HG02763 (cell line): ENCODE data around the gene VPS33B.

Source experiments
- ATAC-seq: cut with Tn5 transposase; IDR thresholded peaks from one replicate; pipeline ENCODE4 v1.9.1; 2021; ENCODE audit warnings: mild to moderate bottlenecking, moderate library complexity; ENCODE audit not compliant: unreplicated experiment

Gene VPS33B

DNA sequence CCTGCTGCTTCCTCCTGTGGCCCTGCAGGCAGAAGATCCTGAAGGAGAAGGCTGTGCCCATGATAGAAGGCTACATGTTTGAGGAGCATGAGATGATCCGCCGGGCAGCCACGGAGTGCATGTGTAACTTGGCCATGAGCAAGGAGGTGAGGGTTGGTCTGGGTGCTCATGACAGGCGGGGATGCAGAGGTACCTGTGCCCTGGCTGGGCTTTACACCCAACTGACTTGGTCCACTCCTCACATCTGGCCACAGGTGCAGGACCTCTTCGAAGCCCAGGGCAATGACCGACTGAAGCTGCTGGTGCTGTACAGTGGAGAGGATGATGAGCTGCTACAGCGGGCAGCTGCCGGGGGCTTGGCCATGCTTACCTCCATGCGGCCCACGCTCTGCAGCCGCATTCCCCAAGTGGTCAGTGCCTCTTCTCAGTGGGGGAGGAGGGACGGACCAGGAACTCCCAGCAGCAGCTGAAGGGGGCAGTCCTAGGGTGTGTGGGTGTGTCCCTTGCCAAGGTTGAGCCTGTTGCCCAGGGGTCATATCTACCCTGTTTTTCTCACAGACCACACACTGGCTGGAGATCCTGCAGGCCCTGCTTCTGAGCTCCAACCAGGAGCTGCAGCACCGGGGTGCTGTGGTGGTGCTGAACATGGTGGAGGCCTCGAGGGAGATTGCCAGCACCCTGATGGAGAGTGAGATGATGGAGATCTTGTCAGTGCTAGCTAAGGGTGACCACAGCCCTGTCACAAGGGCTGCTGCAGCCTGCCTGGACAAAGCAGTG lies 69.3 kb downstream of the VPS33B start:
- ATAC-seq, result no peak

DNA sequence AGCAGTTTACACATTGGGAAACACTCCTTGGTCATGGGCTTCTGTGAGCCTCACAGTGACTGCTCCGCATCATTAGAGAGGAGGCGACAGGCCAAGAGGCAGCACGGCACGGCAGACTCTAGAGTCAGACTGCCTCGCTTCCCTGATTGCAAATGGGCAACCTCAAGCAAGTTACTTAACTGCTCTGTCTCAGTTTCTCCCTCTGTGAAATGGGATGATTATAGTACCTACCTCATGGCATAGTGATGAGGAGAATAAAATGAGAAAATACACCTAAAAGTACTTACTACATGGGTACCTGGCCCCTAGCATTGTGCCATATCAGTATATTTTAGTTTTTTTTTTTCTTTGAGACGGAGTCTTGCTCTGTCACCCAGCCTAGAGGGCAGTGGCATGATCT lies 71.7 kb downstream of the VPS33B start:
- no peak for ATAC-seq

DNA sequence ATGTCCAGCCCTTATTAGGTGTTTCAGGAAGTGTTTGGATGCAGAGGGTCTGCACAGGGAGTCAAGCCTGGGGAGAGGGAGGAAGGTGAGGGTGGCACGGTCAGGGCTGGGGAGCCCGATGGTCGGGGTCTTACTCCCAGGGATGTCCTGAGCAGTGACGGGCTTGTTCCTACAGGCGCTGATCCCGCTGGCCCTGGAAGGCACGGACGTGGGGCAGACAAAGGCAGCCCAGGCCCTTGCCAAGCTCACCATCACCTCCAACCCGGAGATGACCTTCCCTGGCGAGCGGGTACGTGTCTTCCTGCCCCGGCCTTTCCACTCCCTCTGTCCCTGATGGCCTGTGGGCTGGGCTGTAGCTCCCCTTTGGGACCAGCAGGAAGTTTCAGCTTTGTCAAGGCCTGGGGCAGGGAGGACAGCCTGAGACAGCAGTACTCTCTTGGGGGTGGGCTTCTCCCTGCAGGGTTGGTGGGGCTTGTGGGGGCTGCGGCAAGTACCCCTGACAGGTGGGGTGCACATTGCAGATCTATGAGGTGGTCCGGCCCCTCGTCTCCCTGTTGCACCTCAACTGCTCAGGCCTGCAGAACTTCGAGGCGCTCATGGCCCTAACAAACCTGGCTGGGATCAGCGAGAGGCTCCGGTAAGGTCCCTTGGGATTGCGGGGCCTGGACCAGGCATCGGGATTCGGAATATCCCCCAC lies 72.3 kb downstream of the VPS33B start:
- no peak for ATAC-seq
